K562 (cell line): Measurements from ENCODE around the gene LCN15.

Experiments
- AFF1 ChIP-seq, 2 experiments: fragments of 450-650 bp; IDR thresholded peaks; 2 replicates each; pipeline ENCODE4 v1.6.1; 2018; ENCODE audit warnings: mild to moderate bottlenecking in 2 of 2, low read depth in 1 of 2; ENCODE audit not compliant: partially characterized antibody in 2 of 2
- CBFA2T3 ChIP-seq: fragments of 450-650 bp; IDR thresholded peaks from 2 replicates; pipeline ENCODE4 v1.6.1; 2017
- CBFB ChIP-seq: sonication (generic); formaldehyde crosslinking; IDR thresholded peaks from 2 replicates; pipeline ENCODE4 v1.4.0; 2020; ENCODE audit warnings: mild to moderate bottlenecking, missing genetic modification reagents
- E2F4 ChIP-seq: sonication (generic); formaldehyde crosslinking; IDR thresholded peaks from 2 replicates; pipeline ENCODE4 v1.8.0; 2022; ENCODE audit warnings: mild to moderate bottlenecking, low read depth, missing genetic modification reagents
- ETS2 ChIP-seq: IDR thresholded peaks from 2 replicates; pipeline ENCODE4 v1.6.1; 2016; ENCODE audit warnings: borderline replicate concordance, missing genetic modification characterization, mild to moderate bottlenecking, moderate library complexity, missing compliant biosample characterization; ENCODE audit not compliant: poor library complexity, severe bottlenecking
- FOXA1 ChIP-seq: fragments of 450-650 bp; IDR thresholded peaks from 2 replicates; pipeline ENCODE4 v1.6.1; 2016; ENCODE audit warnings: mild to moderate bottlenecking, borderline replicate concordance
- FOXK2 ChIP-seq, 2 experiments: fragments of 450-650 bp; IDR thresholded peaks in 1 of 2; conservative IDR thresholded peaks in 1 of 2; 2 replicates each; pipeline ENCODE4 v1.6.1; 2016; ENCODE audit warnings: low read depth in 2 of 2, mild to moderate bottlenecking in 1 of 2
- HDAC2 ChIP-seq: fragments of 450-650 bp; IDR thresholded peaks from 2 replicates; pipeline ENCODE4 v1.6.1; 2016; ENCODE audit warnings: mild to moderate bottlenecking
- HNRNPK ChIP-seq: fragments of 200-400 bp; formaldehyde crosslinking; IDR thresholded peaks from one replicate; pipeline ENCODE4 v1.6.1; 2018; ENCODE audit warnings: mild to moderate bottlenecking, low read depth, low read length; ENCODE audit not compliant: poor library complexity, severe bottlenecking
- MAX ChIP-seq: sonication (generic); formaldehyde crosslinking; IDR thresholded peaks from 2 replicates; pipeline ENCODE4 v1.9.0; 2022; ENCODE audit warnings: mild to moderate bottlenecking, missing genetic modification reagents
- POLR2AphosphoS5 ChIP-seq: IDR thresholded peaks from 2 replicates; pipeline ENCODE4 v1.6.1; 2011; ENCODE audit warnings: mild to moderate bottlenecking, low read depth, low read length, moderate library complexity; ENCODE audit not compliant: control insufficient read depth, insufficient read depth
- TFAP4 ChIP-seq: sonication (generic); formaldehyde crosslinking; IDR thresholded peaks from 2 replicates; pipeline ENCODE4 v1.8.0; 2022; ENCODE audit warnings: missing genetic modification reagents, mild to moderate bottlenecking, moderate library complexity, borderline replicate concordance
- ZC3H11A ChIP-seq: IDR thresholded peaks from 2 replicates; pipeline ENCODE4 v1.6.1; 2012; ENCODE audit warnings: low read depth, low read length, improper control_type of control experiment
- ZNF431 ChIP-seq: sonication (generic); formaldehyde crosslinking; IDR thresholded peaks from 2 replicates; pipeline ENCODE4 v1.8.0; 2022; ENCODE audit warnings: mild to moderate bottlenecking, missing genetic modification reagents

GRCh38 chr9:136777359-136777758 is 13.0 kb upstream of the LCN15 start:
- TF ChIP-seq MAX (CRISPR knock-in tag) (no peak), HNRNPK (no peak), AFF1 (IDR thresholded peaks at IDR 0.05; ENCODE audit: low read depth in 1 of 2, partially characterized antibody in 2 of 2) (no peak), TFAP4 (CRISPR knock-in tag) (no peak), E2F4 (CRISPR knock-in tag) (no peak), ZNF431 (CRISPR knock-in tag) (no peak), FOXK2 (conservative IDR thresholded peaks at IDR 0.05 in 1 of 2, IDR thresholded peaks at IDR 0.05 in 1 of 2; ENCODE audit: low read depth in 2 of 2) (no peak), ZC3H11A (no peak), HDAC2 (no peak), POLR2AphosphoS5 (no peak), ETS2 (no peak), CBFB (CRISPR knock-in tag) (no peak), CBFA2T3 (no peak), FOXA1 (no peak)
